HTERT RPE-1 (cell line): ENCODE data around the gene ESPN.
"Not testable (repeated sequence)": the region's sequence is repeated elsewhere in the genome, so short reads cannot be mapped to it uniquely, and the experiment has no call there.

Experiments
- in situ Hi-C: fragments of 300-500 bp; cut with MboI; formaldehyde crosslinking; loops from 4 replicates; pipeline ENCODE4 v1.14.3; 2020; ENCODE audit warnings: low sequenced_read_pairs

Gene ESPN

DNA sequence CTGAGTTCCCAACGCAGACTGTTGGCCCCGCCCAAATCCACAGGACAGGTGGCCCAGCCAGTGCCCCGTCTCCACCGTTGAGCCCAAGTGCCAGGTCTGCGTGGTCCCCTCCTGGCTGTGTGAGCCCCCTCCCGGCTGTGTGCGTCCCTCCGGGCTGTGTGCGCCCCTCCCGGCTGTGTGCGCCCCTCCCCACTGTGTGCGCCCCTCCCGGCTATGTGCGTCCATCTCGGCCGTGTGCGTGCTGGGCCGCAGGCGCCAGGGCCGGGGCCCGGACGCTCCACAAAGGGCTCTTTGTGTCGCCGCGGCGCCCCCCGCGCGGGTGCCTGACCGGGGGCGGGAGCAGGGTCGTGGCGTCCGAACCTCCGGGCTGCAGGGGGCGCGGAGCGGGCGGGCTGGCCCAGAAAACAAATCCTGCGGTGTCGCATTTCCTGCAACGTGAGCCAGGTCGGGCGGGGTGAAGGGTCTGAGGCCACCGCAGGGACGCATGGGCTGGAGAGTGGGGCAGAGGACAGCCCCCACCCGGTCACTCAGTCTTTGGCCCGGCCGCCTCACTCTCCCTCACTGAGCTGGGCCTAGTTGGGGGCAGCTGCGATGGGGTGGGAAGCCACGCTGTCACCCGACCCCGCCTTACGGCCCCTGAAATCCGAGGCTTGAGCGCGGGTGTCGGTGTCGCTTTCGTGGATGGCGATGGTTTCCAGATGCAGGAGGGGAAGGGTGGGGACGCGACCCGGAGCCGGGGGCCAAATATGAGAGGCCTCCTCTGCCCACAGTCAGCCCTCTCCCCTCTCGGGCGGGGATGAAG lies 22.6 kb downstream of the ESPN start:
- in situ Hi-C loops = no loop called here

- in situ Hi-C loops = no loop called here
Observed at GRCh38 chr1:6447818-6448748, 23.5 kb downstream of the ESPN start.

- in situ Hi-C loops = no loop called here
Observed at GRCh38 chr1:6448749-6449631, 24.4 kb downstream of the ESPN start.

- in situ Hi-C loops = no loop called here
Observed at GRCh38 chr1:6450005-6450450, 25.5 kb downstream of the ESPN start.

GRCh38 chr1:6450486-6450885 lies 25.9 kb downstream of the ESPN start:
- in situ Hi-C loops = not testable (repeated sequence)

DNA sequence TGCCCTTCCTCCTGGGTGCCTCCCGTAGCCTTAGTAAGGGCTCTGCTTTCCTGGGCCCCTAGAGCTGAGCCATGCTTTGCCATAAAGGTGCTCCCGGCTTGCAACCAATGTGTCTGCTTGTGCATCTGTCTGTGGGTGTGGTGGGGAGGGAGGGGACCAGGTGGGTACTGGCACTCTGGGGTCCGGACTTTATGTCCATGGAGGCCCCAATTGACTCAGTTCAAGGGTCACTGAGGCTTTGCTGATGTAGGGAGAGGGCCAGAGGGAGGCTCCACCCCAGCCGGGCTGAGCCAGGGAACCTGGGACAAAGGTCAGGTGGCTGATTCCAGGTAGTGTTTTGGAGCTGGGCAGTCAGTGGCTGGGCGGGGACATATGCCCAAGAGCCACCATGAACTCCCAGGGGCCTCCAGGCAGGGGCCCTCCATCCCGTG lies 26.4 kb downstream of the ESPN start:
- in situ Hi-C loops = no loop called here

GRCh38 chr1:6453895-6454855 lies 29.6 kb downstream of the ESPN start:
- in situ Hi-C loops = not testable (repeated sequence)

- in situ Hi-C loops = no loop called here
Observed at GRCh38 chr1:6454856-6455751, 30.5 kb downstream of the ESPN start.

DNA sequence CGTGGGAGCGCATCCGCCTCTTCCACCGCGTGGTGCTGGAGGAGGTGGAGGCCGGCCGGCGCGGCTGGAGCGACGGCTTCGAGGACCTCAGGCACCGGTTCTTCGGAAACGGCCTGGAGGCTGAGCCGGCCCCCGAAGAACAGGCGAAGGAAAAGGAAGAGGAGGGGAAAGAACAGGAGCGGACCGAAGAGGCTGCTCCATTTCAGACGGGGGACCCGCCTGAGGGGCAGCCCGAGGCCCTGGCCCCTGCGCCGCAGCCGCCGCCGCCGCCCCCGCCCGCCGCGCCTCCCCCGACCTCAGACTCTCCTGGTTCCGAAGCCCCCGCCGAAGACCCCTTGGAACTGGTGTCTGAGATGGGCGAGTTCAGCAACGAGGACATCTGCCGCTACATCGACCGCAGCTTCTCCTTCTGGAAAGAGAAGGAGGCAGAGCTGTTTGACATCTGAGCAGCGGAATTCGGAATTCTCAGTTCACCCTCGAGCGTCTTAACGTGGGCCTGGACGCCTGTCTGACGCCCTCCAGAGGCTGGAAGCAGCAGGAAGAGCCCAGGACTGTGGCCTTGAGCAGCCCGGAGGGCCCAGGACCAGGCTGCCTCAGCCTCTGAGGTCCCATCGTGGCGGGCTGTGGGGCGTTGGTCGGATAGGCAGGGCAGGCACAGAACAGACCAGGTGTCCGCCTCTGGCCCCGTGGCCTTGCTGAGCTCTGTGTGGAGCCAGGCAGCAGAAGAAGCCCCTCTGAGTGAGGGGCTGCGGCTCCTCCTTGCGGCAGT lies 31.4 kb downstream of the ESPN start:
- in situ Hi-C loops = not testable (repeated sequence)

GRCh38 chr1:6456800-6457466 lies 32.4 kb downstream of the ESPN start:
- in situ Hi-C loops = no loop called here

DNA sequence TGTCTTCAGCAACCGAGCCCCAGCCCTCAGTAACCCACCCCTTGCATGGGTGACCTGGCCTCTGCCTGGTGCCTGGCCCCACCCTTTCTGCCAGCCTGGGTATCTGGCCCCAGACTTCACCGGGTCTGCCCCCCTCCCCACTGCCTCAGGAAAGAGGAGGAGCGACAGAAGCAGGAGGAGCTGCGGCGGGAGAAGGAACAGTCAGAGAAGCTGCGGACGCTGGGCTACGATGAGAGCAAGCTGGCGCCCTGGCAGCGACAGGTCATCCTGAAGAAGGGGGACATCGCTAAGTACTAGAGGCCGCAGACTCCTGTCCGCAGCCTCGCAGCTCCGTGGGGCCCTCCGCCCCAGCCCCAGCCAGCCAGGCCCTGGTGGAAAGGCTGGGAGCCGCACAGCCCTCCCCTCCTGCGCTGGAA lies 35.3 kb downstream of the ESPN start:
- in situ Hi-C loops = no loop called here

- in situ Hi-C loops = no loop called here
Observed at GRCh38 chr1:6460301-6461050, 35.9 kb downstream of the ESPN start.

GRCh38 chr1:6461051-6461530 lies 36.5 kb downstream of the ESPN start:
- in situ Hi-C loops = no loop called here

- in situ Hi-C loops = no loop called here
Observed at GRCh38 chr1:6461538-6462411, 37.2 kb downstream of the ESPN start.

- in situ Hi-C loops = no loop called here
Observed at GRCh38 chr1:6462412-6463119, 38.0 kb downstream of the ESPN start.
